IPS DF 4.7 (cell line): ENCODE data around the gene ABLIM1.

Experiments
- DNase-seq: peaks from one replicate; pipeline ENCODE4 v3.0.0-alpha.2; 2013; ENCODE audit warnings: low spot score; ENCODE audit errors: extremely low read depth

ABLIM1 gene

DNA sequence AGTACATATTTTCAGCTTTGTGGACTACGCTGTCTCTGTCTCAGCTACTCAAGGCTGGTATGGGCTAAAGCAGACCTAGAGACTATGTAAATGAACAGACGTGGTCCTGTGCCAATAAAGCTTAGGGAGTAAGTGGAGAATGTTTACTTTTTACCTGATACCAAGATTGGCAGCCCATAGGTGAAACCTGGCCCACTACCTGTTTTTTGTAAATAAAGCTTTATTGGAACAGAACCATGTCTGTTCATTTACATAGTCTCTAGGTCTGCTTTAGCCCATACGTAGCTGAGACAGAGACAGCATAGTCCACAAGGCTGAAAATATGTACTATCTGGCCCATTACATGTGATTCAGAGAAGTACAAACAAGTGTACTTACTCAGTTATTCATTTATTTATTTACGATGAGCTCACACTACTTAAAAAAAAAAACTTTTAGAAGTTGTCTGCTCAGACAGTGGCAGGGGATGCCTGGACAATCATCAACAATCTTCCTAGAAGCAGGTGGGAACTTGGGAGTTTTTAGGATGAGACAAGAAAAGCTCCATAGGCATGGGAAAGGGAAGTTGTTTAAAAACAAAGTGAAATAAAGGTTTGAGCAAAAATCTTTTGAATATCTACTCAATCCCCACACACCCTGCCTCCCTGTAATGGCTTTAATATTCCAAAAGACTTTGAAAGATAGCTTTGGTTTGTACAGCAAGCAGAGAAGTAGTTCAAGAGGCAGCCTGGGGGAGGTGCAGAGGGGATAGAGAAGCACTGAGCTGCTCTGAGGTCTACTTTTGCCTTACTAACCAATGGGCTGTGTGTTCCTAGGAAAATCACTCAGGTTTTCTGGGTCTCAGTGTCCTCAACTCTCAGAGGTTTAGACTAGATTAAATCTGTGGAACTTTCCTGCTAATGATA, 139.4 kb downstream of the ABLIM1 start:
- DNase-seq: no peak

DNA sequence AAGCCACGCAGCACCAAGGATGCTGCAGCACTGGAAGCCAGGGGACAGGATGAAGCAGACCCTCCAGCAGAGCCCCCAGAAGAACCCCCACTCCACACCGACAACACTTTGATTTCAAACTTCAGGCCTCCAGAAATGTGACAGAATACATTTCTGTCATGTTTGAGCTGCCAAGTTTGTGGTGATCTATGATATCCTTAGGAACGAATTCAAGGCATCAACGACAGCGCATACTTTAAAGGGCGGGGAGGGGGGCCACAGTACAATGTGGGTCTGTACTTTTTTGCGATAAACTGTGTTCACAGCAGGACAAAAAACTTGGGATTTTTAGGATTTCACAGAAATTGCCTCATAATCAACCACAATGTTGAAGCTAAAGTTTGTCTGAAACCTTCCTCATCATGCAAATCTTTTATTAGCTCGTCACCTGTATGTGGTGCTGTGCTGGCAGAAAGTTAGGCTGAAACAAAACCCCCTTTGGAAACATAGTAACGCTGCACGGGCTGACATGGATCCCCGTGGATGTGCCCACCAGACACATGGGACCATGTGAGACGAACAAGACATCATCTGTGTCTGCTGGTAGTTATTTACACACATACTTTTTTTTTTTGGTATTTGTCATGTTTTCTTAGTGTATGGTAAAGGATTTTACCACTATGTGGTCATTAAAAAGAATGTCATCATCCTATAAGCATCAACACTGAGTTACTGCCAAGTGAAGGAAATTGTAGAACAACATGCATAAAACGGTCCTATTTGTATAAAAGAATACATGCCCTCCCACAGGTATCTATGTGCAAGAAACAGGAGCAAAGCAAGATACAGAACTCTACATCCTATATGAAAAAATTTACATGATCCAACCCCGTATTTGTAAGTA, 140.5 kb downstream of the ABLIM1 start:
- DNase-seq: no peak

DNA sequence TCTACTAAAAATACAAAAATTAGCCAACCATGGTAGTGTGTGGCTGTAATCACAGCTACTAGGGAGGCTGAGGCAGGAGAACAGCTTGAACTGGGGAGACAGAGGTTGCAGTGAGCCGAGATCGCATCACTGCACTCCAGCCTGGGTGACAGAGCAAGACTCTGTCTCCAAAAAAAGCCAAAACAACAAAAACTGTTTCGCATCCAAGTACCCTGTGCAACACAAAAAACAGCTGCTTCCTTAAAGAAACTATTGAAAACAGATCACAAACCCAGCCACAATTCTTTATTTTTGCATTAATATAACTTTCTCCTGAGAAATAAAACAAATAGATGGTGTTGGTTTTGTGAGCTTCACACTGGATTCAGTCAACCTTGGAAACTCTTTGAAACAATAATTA, 141.7 kb downstream of the ABLIM1 start:
- DNase-seq: no peak

DNA sequence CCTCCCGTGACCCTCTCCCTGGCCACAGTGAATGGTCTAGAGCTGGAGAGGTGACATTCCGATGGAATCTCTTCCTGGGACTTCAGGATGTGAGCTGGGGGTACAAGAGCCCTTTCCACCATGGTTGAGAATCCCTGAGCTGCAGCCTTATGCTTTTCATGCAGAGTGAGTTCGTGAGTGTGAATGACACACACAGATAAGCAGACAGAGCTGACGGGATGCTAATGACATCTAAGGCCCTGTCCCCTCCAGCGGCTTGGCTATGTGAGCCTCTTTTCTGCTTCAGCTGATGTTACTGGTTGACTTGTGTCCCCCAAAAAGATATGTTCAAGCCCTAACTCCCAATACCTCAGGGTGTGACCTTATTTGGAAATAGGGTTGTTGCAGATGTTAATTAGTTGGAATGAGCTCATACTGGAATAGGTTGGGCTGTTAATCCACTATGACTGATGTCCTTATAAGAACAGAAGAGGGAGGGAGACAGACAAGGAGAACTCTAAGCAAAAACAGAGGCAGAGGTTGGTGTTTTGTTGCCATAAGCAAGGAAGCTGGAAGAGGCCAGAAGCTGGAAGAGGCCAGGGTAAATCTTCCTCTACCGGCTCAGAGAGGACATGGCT, 142.7 kb downstream of the ABLIM1 start:
- no peak for DNase-seq

DNA sequence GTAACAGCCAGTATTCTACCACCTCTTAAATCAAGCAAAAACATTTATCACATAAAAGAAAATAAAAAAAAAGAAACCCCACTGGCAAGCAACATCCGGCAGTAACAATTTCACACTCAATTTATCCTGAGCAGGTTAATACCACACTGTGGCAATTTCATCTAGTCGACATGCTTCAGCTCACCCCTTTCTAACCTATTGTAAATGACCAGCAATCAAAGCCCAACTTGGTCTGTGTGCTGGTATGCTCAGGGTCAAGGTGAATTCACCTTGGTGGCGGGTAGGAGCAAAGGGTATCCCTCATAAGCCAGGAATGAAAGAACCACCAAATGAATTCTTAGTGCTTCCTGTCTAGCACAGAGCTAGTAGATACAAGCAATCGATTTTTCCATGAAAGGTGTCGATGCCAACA, 144.7 kb downstream of the ABLIM1 start:
- no peak for DNase-seq

DNA sequence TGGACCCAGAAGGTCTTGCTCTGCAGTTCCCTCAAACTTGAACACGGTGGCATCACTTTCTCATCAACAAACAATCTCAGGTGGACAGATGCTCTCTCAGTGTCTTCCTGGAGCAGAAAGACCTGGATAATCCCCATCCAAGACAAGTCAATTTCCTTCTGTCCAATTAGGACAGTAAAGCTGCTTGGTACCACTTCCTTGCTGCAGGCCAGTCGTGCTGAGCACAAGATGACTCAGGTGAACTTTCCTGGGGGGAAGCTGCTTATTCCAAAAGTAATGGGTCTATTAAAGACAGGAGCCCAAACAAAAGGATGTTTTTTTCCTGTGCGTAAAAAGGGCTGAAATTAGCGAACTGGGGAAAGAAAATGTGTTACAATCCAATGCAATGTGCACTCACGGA, 146.2 kb downstream of the ABLIM1 start:
- DNase-seq: no peak

DNA sequence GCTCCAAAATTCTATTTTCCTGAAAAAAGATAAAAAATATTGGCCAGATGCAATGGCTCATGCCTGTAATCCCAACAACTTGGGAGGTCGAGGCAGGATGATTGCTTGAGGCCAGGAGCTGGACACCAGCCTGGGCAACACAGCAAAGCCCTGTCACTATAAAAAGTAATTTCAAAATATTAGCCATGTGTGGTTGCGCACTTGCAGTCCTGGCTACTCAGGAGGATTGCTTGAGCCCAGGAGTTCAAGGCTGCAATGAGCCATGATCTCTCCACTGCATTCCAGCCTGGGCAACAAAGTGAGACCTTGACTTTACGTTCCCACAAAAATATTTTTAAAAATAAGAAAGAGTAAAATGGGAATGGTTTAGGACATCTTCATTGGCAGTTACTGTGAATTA, 149.7 kb downstream of the ABLIM1 start:
- DNase-seq: no peak

DNA sequence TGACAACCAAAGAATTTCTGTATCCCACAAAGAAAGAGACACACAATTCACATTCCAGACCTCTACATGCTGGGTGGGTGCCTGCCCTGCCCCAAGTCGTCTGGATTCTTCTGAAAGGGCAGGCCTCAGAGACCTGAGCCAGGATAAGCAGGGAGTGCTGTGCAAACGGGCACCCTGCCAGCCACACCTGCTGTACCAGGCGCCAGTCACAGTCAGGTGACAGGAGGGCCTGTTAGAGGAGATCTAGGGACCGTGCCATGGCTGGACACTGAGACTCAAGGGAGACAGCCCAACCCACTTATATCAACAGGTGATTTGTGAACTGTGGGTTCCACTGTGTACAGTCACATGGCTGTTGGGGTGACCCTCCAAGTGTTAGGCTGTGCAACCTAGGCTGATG, 150.6 kb downstream of the ABLIM1 start:
- DNase-seq: no peak

DNA sequence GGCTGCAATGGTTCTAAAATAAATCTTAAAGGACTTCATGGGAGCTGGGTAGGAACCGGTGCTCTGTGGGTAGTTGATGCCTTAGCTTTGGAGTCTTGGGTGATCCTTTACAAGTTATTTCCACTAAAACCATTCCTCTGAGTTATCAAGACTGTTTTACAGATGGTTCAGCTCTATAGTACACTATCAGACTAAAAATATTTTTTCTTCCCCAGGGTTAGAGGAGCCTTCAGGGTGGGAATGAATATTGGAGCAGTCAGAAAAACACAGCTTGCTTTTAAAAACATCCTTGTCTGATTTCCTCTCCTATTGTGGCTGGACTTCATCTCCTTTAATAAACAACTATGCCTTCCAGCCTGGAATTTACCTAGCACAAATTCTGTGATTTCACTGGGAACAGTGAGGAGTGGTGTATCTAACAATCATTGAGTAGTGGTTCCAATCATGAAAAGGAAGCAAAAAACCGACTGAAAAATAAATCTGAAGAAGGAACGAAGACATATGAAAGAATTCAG, 151.1 kb downstream of the ABLIM1 start:
- DNase-seq: no peak

DNA sequence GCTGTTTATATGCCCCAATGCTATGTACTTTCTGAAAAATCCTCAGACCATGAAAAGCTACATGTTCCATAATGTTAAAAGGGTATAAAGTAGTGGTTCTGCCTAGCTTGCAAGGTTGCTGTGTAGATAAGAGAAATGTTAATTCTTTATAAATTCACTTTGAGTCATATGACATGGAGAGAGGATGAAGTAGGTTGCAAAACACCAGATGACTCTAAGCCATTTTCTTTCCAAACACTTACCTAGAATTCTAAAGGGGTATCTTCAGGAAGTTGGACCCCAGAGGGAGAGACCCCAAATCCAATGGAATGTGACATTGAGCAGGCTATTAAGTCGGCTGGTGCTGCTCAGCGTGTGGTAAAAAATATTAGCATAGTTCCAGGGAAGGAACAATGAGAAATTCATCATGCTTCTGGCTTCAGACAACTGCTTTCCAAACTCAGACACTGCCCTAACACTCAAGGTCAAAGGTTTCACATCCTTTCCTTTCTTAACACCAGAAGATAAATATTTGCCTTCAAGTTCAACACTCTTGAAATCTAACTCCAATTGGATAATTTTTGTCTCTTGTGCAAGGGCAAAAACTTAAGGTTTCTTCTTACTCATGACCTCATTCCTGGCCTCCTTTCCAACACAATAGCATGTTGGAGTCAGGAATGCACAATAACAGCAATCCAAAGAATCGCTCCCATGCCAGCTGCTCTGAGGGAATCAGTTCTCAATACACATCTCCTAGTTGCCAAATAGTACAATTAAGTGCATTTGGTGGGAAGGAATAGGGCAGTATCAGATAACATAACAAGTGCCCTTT, 153.1 kb downstream of the ABLIM1 start:
- no peak for DNase-seq

DNA sequence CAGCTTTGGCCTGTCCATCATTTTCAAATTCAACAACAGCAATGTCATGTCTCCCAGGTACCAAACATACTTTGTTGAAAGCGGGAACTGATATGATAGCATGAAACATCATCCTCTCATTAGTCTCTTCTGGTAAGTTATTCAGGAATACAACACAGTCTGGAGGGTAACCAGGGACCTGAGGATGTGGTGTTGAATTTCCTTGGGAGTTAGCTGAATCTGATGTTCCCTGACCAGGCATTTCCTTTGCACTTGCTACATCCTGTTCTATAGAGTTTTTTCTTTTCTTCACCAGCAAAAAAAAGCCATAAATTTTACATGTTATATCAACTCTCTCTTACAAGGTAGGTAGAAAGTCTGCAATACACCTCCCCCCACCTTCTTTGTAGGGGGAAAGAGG, 156.0 kb downstream of the ABLIM1 start:
- no peak for DNase-seq

DNA sequence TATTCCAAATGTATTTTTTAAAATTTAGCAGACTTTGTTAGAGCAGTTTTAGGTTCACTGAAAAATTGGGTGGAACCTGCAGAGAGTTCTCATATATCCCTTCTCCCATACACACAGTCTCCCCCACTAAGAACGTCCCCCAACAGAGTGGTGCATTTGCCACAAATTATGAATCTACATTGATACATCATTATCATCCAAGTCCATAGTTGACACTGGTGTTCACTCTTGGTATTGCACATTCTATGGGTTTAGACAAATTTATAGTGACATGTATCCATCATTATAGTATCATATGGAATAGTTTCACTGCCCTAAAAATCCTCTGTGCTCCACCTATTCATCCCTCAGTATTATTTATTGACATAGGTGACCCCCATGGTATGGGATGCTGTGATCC, 156.4 kb downstream of the ABLIM1 start:
- no peak for DNase-seq

DNA sequence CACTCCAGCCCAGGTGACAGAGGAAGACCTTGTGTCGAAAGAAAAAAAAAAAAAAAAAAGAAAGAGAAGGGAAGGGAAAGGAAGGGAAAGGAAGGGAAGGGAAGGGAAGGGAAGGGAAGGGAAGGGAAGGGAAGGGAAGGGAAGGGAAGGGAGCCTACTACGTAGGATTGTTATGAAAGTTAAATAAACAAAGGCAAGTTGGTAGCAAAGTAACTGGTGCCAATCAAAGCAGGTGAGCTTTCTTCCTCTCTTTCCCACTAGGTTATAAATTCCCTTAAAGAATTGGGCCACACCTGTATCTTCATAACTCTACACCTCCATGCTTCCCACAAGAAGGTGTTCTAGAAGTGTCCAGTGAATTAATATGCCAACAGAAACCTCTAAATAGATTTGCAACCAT, 157.4 kb downstream of the ABLIM1 start:
- no peak for DNase-seq

DNA sequence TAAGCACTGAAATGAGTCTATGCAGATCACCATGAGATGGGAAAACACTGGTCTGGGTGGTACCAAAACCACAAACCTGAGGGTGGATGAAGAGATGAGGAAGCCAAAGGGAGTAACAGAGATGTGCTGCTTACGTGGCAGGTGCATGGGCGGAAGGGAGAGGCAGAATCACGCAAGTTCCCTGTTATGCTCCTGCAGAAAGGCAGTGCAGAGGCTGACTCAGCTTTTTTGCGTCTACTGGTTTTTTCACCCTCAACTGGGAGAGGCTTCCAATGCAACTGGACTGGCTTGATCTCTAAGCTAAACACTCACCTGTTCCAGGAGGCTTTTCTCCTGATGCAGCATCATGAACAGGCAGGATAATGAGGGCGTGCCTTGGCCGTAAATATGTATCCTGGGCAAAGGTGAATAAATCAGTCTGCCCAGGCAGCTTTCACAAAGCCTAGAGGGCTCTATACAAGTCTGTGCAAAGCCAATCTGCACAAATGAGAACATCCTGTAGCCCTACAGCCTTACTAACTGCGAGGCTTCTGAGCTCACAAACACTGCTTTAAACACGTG, 158.4 kb downstream of the ABLIM1 start:
- DNase-seq: no peak

DNA sequence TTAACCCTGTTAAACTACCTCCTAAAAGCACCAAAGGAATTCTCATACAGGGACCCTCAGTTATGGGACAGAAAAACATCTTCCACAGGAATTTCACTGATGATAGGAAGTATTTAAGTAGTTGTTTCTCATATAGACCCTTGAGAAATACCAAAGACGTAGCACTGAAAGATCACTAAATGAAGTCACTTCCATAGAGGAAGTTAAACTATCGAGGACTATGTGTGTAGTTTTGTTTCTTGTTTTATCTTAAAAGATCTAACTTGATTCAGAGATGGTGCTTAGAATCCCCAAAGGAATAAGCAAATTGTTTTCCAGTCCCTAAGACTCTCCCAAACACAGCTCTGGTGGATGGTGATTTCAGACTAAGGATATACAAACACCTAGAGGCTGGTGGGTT, 159.0 kb downstream of the ABLIM1 start:
- no peak for DNase-seq

DNA sequence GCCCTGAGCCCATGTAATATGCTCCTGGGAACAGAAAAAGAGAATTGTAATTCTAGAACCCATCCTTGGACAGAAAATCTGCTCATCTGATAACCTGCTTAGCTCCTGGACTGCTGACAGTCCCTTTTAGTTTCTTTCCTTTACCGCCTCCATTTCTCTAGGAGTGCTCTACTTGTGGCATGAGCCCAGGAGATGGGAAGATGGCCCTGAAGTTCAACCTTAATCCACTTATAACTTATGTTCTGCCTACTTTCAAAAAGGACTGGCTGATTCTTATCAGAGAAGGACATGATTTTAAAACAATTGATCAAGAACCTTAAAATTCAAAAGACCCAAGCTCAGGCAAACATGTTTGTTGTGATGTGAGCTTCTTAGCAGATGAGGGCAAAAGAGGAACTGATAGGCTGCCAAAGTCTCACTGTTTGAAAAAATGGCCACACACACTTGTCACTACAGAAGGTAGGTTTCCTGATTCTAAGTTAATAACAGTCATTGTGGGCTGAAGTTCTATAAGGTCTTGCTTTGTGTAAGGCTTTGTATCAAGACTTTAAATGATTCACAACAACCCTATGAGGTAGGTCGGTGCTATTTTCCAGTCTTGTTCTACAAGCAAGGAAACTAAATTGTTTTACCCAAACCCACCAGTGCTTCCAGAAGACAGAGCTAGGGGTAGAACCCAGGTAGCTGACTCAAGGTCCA, 159.5 kb downstream of the ABLIM1 start:
- no peak for DNase-seq

DNA sequence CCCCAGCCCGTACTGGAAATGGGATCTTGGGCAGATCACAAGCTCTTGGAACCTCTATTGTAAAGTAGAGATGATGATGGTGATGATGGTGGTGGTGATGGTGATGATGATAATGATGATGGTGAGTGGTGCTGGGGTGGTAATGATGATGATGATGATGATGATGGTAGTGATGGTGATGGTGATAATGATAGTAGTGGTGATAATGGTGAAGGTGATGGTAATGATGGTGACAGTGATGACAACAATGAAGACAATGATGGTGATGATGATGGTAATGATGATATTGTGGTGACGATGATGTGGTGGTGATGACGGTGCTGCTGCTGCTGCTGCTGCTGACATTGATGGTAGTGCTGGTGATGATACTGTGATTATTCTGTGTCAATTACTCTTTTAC, 162.8 kb downstream of the ABLIM1 start:
- no peak for DNase-seq

DNA sequence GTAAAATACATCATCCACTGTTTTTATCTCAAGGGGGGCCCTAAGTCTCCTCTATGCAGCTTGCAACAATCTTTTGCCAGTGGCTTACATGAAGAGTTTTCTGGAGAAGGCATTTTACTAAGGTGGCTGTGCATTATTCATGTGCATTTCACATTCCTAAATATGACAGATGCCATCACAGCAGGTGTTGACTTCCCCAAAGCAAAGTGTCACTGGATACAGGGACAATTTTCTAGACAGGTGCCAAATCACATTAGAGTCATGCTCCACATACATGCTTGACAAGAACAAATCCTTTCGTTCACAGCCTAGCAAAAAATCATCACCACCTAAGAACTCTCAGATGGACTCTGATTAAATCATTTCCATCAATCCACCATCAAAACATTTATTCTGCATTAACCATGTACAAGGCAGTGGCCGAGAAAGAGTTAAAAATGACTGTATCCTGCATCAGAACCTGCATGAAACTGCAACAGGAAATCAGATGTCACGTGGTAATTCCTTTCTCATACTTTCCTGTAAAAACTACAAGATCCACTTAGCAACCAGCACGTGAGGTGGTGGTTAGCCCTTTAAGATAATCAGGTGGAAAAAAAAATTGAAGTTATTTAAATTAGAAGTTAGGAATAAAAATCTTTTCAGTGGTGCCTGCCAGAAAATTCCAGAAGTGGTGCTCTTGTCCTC, 165.6 kb downstream of the ABLIM1 start:
- DNase-seq: no peak

DNA sequence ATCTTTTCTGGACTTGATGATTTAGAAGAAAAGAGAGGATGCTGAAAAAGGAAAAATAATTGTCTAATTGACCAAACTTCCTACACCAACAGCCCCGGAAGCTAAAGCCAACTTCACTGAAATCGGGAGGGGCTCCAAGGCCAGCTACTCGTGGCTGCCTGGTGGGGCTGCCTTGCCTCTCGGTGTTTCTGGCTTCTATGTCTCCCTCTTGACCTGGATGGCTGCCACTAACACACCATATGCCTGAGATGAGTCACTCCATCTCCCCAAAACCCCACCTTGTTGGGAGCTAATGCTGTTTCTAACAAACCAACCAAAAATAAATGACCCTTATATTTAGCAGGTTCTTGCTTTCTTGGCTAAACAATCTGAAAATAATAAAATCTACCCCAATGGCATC, 166.1 kb downstream of the ABLIM1 start:
- DNase-seq: no peak
